ENCODE results near the gene USF1. TPM values are rescaled to one million over a fixed set of nuclear protein-coding genes. Genes with fewer than 3 reads are reported as not detected.

Gene USF1
- total and polyA plus RNA-seq, 9 of the 15 experiments (the other 6 are each of a cell fraction or from before 2014, with no cell fraction given), result 7.4 to 60.2 (median 54.2) TPM

DNA sequence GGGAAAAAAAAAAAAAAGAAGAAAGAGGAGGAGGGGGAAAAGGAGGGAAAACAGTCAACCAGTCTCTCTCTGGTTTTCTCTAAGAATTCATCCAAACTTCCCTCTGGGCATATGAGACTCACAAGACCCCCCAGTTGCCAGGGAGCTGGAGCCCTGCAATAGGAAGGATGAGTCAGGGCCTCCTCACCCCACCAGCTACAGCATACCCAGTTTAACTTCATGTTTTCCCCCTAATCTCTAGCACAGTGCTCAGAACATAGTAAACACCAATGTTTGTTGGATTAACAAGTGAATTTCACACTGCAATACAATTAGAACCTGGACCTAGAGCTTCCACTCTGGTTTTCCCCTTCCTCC lies 32.7 kb downstream of the USF1 start (continued):
- TF ChIP-seq, protein P1, sequence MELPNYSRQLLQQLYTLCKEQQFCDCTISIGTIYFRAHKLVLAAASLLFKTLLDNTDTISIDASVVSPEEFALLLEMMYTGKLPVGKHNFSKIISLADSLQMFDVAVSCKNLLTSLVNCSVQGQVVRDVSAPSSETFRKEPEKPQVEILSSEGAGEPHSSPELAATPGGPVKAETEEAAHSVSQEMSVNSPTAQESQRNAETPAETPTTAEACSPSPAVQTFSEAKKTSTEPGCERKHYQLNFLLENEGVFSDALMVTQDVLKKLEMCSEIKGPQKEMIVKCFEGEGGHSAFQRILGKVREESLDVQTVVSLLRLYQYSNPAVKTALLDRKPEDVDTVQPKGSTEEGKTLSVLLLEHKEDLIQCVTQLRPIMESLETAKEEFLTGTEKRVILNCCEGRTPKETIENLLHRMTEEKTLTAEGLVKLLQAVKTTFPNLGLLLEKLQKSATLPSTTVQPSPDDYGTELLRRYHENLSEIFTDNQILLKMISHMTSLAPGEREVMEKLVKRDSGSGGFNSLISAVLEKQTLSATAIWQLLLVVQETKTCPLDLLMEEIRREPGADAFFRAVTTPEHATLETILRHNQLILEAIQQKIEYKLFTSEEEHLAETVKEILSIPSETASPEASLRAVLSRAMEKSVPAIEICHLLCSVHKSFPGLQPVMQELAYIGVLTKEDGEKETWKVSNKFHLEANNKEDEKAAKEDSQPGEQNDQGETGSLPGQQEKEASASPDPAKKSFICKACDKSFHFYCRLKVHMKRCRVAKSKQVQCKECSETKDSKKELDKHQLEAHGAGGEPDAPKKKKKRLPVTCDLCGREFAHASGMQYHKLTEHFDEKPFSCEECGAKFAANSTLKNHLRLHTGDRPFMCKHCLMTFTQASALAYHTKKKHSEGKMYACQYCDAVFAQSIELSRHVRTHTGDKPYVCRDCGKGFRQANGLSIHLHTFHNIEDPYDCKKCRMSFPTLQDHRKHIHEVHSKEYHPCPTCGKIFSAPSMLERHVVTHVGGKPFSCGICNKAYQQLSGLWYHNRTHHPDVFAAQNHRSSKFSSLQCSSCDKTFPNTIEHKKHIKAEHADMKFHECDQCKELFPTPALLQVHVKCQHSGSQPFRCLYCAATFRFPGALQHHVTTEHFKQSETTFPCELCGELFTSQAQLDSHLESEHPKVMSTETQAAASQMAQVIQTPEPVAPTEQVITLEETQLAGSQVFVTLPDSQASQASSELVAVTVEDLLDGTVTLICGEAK (IDR thresholded peaks at IDR 0.05), result no peak
- TF ChIP-seq, protein P1 (CRISPR knock-in tag; IDR thresholded peaks at IDR 0.05), result no peak
- TF ChIP-seq, protein P2, sequence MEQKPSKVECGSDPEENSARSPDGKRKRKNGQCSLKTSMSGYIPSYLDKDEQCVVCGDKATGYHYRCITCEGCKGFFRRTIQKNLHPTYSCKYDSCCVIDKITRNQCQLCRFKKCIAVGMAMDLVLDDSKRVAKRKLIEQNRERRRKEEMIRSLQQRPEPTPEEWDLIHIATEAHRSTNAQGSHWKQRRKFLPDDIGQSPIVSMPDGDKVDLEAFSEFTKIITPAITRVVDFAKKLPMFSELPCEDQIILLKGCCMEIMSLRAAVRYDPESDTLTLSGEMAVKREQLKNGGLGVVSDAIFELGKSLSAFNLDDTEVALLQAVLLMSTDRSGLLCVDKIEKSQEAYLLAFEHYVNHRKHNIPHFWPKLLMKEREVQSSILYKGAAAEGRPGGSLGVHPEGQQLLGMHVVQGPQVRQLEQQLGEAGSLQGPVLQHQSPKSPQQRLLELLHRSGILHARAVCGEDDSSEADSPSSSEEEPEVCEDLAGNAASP (IDR thresholded peaks at IDR 0.05), result 0 out of 2 replicates have a peak, but pooled peaks have one; percentile 10
- TF ChIP-seq JUND (IDR thresholded peaks at IDR 0.05; ENCODE audit: borderline replicate concordance, low read depth, low read length), result 0 out of 2 replicates have a peak, but pooled peaks have one; percentile 45
- TF ChIP-seq JUND (tag; IDR thresholded peaks at IDR 0.05; ENCODE audit: borderline replicate concordance, low read depth, low read length), result no peak
- TF ChIP-seq SMARCA4 (IDR thresholded peaks at IDR 0.05), result peak; percentile 37; the same call in 1 of the 2 replicates
- no peak for TF ChIP-seq SP2 (IDR thresholded peaks at IDR 0.05; ENCODE audit: extremely low read depth, low read depth, low read length, poor library complexity, severe bottlenecking)
- no peak for TF ChIP-seq SP1 (CRISPR knock-in tag; IDR thresholded peaks at IDR 0.05)
